ENCODE results near the gene DENND1B.

The DENND1B gene, protein sequence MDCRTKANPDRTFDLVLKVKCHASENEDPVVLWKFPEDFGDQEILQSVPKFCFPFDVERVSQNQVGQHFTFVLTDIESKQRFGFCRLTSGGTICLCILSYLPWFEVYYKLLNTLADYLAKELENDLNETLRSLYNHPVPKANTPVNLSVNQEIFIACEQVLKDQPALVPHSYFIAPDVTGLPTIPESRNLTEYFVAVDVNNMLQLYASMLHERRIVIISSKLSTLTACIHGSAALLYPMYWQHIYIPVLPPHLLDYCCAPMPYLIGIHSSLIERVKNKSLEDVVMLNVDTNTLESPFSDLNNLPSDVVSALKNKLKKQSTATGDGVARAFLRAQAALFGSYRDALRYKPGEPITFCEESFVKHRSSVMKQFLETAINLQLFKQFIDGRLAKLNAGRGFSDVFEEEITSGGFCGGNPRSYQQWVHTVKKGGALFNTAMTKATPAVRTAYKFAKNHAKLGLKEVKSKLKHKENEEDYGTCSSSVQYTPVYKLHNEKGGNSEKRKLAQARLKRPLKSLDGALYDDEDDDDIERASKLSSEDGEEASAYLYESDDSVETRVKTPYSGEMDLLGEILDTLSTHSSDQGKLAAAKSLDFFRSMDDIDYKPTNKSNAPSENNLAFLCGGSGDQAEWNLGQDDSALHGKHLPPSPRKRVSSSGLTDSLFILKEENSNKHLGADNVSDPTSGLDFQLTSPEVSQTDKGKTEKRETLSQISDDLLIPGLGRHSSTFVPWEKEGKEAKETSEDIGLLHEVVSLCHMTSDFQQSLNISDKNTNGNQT

DNA sequence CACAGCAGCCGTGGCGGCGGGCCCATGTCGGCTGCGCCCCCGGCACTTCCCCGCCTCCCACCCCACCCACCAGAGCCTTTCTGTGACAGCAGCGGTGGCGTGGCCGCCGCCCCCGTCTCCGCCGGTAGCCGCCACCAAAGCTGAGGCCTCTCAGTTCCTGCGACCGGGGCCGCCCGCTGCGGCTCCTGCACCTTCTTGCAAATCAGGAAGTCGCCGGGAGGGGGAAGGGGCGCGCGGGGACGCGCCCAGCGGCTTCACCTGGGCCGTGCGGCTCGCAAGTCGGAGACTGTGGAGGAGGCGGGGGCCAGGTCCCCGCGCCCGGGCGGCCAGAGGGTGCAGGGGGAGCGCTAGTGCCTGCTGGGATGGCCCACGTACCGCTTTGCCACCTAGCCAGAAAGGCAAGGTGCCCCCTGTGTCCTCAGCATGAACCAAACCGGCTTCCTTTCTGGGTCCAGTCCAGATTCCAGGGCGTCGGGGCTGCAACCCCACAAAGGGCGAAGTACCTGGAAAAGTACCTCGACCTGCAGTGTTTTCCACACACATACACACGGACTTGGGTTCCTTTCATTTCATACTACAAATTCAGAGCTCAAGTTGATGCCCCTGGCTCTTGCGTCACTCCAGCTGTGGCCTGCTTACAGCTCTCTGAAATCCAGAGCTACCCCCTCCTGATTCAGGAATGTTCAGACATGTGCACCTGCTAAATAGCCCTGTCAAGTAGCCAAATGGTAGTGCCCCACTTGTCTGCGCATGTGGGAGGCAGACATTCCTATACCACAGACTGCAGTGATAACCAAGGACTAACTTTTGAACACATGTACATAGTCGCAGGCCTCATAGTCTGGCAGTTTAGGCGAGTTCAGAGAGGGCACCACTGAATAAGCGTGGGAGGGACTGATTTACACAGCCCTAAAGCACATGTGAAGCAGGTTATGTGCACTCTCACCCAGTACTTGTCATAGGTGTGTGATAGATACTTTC, at the start of gene DENND1B:
TSS of gene DENND1B (minus strand) at position 199 of the 981 bp plus-strand sequence. CDS start 325 bp downstream, outside the sequence.
- peak; percentile 50 to 73 for DNase-seq (ENCODE audit: low read depth in 2 of 2, low spot score in 1 of 2)

DNA sequence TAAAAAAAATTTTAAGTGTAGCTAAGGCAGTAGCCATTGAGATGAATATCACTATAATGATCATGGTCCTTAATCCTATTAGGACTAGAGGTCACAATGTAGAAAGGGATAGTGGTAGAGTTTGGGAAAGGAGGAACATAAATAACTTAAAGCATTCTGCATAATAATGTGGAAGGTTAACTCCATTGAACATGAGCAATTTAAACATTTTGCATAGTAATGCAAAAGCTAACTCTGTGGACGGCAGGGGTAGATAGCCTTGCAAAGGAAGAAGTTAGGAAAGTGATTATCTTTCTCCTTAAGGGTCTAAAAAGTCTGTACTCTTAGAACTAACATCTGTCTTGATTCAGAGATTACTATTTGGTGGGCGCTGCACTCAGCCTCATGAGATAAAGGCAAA, 39.0 kb upstream of the DENND1B start:
- no peak for DNase-seq (ENCODE audit: low read depth in 2 of 2, low spot score in 1 of 2)

DNA sequence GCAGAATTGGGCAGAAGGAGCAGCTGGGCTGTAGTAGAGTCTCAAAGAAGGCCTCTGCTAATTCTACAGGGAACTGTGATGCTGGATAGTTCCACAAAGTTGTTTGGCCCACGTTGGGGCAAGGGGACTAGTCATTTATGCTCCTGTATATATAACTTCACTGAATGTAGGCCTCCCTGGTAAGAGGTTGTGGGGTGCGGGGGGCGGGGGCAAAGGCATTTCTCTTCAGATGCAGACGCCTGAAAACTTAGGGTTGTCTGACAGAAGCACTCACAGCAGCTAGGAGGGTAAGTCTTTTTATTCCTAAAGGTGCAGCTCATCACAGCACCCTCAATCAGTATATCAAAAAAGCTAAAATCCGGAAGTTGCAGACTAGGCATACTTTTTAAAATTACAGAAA, 38.5 kb upstream of the DENND1B start:
- no peak for DNase-seq (ENCODE audit: low read depth in 2 of 2, low spot score in 1 of 2)

DNA sequence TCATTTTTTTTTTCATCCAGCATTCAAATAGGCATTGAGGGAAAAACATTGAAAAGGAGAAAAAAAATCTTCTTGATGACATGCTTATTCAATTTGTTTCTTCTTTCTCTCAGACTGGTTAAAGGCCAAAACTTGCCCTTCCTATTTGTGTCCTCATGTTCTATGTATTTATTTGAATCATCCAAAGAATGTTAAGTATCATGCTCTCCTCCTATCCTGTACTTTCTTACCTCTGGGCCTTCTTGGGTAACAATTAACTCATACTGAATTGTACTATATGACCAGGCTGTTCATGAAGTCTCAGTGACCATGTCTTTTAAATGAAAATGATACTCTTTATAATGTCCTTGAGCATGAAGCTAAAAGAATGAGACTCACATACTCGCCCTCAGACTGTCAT, 36.5 kb upstream of the DENND1B start:
- DNase-seq (ENCODE audit: low read depth in 2 of 2, low spot score in 1 of 2): no peak

DNA sequence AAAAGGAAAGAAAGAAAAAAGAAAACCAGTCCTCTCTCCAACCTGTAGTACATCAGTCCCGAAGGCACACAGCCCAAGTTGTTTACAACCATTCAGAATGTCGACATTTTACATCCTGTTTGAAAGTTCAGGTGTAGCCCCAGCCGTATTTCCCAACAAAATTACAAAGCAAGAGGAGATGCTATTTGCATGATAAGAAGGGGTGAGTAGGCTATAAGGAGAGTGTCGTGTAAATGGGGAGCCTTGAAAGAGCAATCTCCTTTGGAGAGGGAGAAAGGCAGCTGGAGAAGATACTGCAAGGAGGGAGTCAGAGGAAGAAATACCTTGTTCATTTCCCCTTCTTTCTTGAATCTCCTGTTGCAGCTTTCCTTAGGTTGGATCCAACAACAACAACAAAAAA, 35.5 kb upstream of the DENND1B start:
- no peak for DNase-seq (ENCODE audit: low read depth in 2 of 2, low spot score in 1 of 2)

DNA sequence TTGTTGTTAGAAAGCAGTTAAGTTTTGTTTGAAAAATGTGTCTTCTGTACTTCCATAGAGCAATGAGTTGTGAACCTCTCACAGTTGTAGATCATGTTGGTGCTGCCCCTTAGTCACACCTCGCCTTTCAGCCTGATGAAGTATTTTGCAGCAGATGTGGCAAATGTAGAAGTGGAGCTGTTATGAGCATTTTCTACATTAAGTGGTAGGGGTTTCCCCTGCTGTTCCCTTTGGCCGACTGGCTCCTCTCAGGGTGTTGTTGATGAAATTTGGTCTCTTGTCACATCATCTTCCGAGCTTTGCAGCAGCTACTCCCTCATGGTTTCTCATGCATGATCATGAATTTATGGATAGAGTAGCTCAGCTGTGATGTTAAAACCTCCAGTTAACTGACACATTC, 33.6 kb upstream of the DENND1B start:
- DNase-seq (ENCODE audit: low read depth in 2 of 2, low spot score in 1 of 2): no peak

DNA sequence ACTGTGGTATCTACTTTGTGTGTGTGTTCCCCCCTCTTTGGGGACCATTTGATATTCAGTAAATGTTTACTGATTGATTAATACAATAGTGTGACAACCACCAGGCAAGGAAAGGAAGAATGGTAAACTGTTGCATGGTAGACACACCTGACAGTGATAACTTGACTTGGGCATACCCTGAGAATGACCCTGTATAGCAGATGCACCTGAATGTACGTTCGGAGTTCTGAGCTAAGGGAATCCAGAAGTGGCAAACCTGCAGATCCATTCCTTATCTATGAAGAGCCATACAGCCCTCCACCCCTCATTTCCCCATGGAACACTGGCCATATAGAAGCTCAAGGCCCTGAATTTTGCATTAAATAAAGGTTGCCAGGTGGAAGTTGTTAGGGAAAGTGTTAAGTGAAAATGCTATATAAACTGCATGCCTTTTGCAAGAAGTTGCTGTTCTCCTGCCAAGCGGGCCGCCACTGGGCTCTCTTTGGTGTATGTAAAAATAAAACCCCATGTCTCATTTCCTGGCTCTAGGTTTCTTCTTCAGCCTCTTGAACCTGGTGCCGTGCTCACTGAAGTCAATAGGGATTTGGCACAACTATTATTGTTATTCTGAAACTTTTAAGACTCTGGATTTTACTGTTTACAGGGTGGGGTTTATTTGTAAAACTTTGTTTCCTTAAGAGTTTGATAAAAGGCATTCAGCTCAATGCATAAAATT, 32.6 kb upstream of the DENND1B start:
- no peak for DNase-seq (ENCODE audit: low read depth in 2 of 2, low spot score in 1 of 2)

DNA sequence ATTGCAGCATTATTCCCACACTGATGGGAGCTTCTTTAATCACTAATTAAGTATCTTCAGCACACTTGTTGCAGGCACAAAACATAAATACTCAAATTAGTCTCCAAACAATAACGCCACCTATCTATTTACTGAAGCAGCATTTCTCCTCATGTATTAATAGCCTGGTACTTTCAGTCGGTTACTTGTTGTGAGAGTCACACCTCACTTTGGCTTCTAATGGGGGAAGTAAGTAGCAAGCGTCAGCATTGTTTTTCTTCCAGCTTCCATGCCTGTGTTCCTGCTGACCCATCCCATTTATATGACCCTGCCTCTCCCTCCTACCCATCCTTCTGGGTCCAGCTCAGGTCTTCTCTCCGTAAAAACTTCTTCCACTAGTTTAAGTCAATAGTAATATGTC, 31.9 kb upstream of the DENND1B start:
- no peak for DNase-seq (ENCODE audit: low read depth in 2 of 2, low spot score in 1 of 2)

DNA sequence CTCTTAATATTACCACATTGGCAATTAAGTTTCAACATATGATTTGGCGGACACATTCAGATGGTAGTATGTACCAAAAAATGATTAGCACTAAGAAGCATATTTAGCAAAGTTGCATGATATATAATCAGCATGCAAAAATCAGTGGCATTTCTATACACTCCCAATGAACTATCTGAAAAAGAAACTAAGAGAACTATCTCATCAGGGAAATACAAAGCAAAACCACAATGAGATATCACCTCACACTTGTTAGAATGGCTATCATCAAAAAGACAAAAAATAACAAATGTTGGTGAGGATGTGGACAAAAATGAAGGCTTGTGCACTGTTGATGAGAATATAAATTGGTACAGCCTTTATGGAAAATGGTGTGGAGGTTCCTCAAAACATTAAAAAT, 31.4 kb upstream of the DENND1B start:
- DNase-seq (ENCODE audit: low read depth in 2 of 2, low spot score in 1 of 2): no peak

DNA sequence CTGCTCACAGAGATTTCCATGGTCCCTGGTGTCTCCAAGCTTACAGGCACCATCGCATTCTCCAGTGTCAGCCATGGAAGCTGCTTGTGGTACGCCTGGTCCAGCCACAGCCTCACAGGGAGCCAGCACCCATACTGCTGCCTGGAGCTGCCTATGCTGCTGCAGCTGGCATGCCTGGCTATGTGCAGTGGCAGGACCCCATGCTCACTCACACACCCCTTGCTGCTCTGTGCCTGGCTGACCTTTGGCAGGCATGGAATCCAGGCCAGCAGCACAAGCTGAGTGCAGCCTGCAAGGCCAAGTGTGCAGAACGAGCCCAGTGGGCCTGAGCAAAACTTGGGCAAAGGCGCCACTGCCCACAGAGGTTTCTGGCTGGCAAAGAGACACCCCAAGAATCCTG, 26.4 kb upstream of the DENND1B start:
- no peak for DNase-seq (ENCODE audit: low read depth in 2 of 2, low spot score in 1 of 2)

DNA sequence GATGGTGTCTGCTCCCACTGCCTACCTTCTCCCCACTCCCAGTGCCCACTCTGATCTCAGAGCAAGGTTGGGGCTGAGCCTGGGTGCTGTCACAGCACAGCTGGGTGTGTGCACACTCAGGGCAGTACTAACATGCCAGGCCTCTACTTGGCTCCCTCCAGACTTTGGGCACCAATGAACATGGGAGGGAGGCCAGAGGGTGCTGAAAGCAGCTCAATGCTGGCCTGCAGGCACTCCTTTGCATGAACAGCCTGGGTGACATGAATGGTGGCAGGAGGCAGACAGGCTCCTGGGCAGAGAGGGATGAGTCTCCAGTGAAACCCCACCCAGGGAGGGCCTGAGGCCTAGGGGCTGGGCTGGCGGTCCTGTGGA, 25.8 kb upstream of the DENND1B start:
- DNase-seq (ENCODE audit: low read depth in 2 of 2, low spot score in 1 of 2): no peak

DNA sequence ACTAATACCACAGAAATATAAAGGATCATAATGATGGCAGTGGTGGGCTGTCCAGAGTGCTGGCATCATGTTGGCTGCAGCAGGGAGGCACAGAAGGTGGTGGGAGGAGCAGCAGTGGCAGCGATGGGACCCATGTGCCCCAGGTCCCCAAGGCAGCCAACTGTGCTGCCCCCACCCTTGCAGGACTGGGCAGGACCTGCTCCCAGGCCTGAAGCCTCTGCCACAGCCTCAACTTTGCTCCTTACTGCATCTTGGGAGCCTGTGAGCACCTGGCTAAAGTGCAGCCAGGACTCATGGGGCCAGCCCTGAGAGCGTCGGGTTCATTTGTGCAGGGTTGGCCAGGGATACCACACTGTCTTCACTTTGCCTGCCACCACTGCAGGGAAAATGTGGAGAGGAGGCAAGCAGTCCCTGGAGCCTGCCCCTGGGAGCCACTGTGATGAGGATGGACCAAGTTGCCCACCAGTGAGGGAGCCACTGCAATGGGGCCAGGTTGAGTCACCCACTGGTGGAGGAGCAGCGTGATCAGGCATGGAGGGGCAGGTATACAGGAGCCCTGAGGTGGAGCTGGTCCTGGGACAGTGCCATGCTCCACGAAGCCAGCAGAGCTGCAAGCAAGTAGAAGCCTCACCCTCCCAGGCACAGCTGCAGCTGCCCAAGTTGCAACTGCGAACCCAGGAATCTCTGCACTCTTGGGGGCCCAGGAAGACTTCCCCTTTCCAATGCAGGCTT, 25.3 kb upstream of the DENND1B start:
- no peak for DNase-seq (ENCODE audit: low read depth in 2 of 2, low spot score in 1 of 2)

DNA sequence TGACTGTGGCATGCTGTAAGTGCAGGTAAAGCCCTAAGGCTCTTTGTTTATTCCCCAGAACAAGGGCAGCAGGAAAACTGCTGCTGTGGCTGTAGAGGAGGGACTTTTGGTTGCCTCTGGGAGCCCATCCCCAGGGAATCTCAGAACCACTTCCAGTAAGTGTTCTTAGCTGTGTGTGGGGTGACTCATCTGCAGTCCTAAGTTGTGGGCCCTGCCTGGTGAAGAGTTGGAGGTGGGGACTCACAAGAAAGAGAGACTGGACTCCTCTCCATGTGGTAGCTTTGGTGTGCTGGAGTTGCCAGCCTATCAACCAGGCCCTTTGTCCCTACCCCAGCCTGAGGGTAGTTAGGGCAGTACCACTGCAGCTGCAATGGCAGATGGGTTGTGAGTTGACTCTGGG, 24.0 kb upstream of the DENND1B start:
- DNase-seq (ENCODE audit: low read depth in 2 of 2, low spot score in 1 of 2): no peak

DNA sequence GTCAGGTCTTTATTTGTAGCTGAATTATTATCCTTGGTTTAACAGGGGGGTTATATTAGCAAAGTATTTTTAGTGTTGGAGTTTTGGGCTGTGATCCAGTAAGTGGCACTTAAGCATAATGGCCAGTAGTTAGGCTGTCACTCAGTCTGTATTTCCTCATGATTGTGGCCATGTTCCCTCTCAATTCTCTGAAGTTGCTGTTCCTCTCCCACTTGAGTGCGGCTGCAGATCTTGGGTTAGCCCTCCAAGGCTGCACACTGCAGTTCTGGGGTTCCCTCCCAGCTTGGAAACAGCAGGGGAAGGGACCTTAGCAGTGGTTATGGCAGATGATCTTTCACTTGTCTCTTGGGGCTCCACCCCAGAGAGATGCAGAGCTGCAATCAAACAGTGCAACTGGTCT, 23.2 kb upstream of the DENND1B start:
- no peak for DNase-seq (ENCODE audit: low read depth in 2 of 2, low spot score in 1 of 2)

DNA sequence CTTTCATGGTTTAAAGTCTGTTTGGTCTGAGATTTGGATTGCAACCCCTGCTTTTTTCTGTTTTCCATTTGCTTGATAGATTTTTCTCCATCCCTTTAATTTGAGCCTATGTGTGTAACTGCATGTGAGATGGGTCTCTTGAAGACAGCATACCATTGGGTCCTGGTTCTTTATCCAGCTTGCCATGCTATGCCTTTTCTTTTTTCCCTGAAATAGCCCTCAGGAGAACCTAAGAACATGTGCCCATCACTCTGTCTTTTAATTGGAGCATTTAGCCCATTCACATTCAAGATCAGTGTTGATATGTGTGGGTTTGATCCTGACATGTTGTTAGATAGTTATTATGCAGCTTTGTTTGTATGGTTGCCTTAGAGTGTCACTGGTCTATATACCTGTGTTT, 21.7 kb upstream of the DENND1B start:
- no peak for DNase-seq (ENCODE audit: low read depth in 2 of 2, low spot score in 1 of 2)

DNA sequence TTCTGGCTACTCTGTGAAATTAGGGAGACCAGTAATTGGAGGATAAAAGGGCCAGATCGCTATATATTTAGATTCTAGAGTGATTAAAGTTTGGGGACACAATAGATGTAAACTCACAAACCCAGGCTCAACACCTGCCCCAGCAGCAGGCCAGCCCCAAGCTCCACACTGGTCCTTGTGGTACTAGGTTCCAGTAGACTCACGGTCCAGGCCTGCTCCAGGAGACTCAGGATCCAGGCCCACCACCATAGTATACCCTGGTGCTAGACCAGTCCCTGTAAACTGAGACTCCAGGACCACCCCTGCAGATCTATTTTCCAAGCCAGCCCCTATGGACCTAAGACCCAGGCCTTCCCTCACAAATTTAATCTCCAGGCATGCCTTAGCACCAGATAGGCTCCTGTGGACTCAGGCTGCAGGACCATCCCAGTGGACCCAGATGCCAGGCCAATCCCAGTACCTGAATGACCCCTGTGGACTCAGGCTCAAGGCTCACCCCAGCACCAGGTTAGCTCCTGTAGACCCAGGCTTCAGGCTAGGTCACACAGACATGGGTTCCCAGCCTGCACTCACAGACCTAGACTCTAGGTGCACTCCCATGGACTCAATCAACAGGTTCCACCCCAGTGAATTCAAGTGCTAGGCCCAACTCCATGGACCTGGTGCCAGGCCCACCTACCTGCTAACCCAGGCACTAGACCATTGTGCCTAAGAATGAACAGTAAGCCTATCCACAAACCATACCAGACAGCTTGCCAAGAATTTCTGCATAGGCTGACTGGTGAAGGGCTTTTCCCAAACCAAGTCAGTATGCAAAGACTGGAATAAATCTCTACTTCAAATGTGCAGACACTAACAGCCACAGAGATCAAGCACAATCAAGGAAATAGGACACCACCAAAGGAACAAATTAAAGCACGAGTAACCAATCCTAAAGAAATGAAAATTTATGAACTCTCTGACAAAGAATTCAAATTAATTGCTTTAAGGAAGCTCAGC, 13.8 kb upstream of the DENND1B start:
- no peak for DNase-seq (ENCODE audit: low read depth in 2 of 2, low spot score in 1 of 2)

DNA sequence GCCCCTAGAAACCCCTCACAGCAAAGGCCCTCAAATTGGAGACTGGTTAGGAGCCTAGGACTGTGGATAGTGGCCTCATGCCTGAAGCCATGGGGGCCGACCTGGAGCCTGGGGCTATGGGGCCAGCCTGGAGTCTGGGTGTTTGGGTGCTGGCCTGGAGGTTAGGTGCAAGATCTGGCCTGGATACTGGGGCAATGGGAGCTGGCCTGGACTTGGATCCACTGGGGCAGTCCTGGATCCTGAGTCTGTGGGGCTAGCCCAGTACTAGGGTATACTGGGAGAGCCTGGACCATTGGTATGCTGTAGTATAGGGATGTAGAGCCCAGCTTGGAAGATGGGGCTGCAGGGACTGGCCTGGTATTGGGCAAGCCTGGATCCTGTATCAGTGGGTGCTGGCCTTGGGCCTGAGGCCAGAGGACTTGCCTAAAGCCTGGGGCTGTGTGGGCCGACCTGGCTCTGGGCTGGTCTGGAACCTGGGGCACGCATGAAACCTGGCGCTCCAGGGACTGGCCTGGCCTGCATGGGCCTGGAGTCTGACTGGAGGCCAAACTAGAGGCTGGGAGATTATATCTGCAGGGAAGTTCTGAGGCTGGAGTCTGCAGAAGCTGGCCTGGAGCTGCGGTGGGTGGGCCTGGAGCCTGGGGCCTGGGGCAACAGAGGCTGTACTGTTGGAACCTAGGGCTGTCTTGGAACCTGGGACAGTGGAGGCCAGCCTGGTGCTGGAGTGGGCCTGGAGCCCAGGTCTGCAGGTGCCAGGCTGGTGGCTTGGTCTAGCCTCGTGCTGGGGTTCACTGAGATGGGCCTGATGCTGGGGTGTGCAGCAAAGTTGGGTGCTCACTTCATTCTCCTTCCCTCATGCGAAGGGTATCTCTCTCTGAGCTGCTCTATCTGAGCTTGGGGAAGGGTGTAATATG, 12.6 kb upstream of the DENND1B start:
- no peak for DNase-seq (ENCODE audit: low read depth in 2 of 2, low spot score in 1 of 2)

DNA sequence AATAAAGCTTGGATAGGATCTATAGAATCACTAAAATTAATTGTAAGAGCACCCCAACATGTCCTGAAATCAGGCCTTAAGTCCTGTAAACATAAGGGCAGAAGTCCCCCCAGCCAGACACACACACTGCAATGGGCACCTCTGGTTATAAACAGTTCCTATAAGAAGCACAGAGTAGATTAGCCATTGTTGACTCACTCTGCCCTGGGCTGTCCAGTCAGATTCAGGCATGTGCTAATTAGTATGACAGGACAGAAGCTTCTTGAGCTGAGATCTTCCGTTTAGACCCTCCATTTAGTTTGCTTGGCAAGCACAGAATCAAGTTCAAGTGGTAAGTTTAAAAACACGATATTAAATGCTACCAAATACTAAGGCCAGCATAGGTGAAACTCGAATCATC, 11.8 kb upstream of the DENND1B start:
- DNase-seq (ENCODE audit: low read depth in 2 of 2, low spot score in 1 of 2): no peak

Data from stimulated activated CD8-positive, alpha-beta memory T cell treated with anti-CD3 and anti-CD28 coated beads, Interleukin-4, amount 100 ng/mL, for 4 hours (primary cell).